GM18502 (cell line): Measurements from ENCODE around the gene ZBTB25.
"Not testable (repeated sequence)": the region's sequence is repeated elsewhere in the genome, so short reads cannot be mapped to it uniquely, and the experiment has no call there.

Experiments
- ATAC-seq: cut with Tn5 transposase; IDR thresholded peaks from one replicate; pipeline ENCODE4 v1.9.1; 2021; ENCODE audit warnings: mild to moderate bottlenecking; ENCODE audit not compliant: unreplicated experiment, poor library complexity

The ZBTB25 gene

DNA sequence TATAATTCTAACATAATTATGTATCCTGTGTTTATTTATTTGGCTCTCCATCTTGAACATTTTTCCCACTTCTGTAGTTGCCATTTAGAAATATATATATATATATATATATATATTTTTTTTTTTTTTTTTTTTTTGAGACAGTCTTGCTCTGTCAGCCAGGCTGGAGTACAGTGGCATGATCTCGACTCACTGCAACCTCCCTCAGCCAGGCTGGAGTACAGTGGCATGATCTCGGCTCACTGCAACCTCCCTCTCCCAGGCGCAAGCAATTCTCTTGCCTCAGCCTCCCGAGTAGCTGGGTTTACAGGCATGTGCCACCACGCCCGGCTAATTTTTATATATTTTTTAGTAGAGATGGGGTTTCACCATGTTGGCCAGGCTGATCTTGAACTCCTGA lies 14.0 kb upstream of the ZBTB25 start:
- ATAC-seq = not testable (repeated sequence)

DNA sequence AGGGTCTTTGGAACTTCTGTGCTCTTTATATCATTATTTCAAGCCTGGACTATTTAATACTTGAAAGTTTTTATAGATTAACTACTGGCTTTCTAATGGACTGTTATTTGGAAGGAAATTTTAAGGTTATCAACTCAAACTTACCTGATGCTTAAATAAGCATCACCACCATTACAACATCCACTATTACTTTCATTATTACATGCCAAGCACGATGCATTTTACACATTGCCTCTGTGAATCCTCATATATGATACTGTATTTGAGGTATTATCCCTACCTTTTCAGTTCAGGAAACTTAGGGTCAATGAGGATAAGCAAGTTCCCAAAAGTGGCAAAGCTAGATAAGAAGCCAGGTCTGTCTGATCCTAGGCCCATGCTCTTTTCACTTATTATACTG lies 13.3 kb upstream of the ZBTB25 start:
- no peak for ATAC-seq

- ATAC-seq = no peak
Observed at GRCh38 chr14:64515053-64515452, 11.4 kb upstream of the ZBTB25 start.

DNA sequence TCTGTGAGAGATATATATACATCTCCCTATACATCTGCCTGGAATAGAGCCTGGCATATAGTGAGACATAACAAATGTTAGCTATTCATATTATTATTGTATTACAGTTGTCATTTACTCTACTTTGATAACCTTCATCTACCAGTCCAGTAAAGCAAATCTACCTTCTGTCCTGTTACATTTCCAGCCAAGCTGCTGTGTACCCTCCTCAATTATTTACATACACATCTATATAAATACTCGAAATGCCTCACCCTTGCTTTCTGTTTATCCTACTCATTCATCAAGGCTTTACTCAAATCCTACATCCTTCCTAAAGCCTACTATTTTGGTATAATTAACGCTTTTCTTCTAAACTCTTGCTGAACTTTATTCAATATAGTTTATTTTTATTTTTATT lies 9.6 kb upstream of the ZBTB25 start:
- ATAC-seq = no peak

GRCh38 chr14:64510825-64511671 lies 7.4 kb upstream of the ZBTB25 start:
- ATAC-seq = no peak

DNA sequence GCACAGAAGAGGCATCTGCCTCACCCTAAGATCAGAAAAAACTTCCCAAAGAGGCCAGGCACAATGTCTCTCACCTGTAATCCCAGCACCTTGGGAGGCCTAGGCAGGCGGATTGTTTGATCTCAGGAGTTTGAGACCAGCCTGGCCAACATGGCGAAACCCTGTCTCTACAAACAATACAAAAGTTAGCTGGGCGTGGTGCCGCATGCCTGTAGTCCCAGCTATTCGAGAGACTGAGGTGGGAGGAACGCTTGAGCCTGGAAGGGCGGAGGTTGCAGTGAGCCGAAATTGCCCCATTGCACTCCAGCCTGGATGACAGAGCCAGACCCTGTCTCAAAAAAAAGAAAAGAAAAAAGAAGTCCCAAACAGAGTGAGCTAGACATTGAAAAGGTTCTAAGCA lies 5.4 kb upstream of the ZBTB25 start:
- no peak for ATAC-seq

DNA sequence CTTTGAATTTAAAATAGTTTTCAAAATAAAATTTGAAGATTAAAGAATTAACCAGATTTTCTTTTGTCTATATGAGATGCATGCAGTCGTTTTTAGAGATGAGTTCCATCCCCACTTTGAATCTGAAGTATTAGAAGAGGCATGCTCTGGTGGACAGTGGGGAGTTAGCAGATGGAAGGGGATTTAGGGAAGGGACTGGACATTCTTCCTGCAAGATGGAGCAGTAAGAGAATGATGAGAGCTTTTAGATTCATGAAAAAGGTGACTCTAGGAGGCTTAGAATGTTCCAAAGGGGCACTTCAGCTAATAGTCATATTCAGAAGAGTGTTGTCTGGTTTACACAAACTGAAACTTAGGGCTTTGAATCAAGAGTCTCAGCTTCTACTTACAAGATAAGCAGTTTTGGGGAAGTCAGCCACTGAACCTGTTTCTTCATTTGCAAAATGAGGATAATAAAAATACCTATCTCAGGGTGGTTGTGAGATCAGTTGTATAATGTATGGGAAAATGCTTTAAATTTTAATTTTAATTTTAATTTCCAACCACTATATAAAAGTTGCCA lies 4.7 kb upstream of the ZBTB25 start:
- no peak for ATAC-seq

GRCh38 chr14:64507376-64508156 lies 3.9 kb upstream of the ZBTB25 start:
- no peak for ATAC-seq

DNA sequence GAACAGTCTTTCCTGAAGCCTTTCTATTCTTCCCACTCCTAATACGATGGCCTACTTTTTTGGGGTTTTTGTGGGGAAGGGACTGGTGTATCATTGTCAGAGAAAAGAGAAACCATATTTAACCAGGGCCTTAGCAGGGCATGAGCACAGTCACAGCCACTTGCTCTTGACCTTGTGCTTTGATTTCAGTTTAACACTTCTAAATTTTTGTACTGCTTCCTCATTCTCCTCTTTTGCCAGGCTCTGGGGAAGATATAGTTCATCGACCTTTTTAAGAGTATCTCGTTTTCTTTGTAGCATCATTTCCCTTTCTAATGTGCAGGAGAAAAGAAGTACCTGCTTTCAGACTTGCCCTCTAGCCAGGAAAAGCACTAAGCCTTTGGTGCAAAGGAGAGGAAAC lies 3.1 kb upstream of the ZBTB25 start:
- ATAC-seq = no peak

GRCh38 chr14:64504897-64505794 lies 1.5 kb upstream of the ZBTB25 start:
- ATAC-seq = peak; percentile 31

GRCh38 chr14:64504310-64504896 lies 765 bp upstream of the ZBTB25 start, which contains the start of gene ZBTB1:
TSS of gene ZBTB1 (plus strand) at chr14:64504770. CDS start at chr14:64521505, 16,735 bp downstream.
- ATAC-seq = peak; percentile 17

DNA sequence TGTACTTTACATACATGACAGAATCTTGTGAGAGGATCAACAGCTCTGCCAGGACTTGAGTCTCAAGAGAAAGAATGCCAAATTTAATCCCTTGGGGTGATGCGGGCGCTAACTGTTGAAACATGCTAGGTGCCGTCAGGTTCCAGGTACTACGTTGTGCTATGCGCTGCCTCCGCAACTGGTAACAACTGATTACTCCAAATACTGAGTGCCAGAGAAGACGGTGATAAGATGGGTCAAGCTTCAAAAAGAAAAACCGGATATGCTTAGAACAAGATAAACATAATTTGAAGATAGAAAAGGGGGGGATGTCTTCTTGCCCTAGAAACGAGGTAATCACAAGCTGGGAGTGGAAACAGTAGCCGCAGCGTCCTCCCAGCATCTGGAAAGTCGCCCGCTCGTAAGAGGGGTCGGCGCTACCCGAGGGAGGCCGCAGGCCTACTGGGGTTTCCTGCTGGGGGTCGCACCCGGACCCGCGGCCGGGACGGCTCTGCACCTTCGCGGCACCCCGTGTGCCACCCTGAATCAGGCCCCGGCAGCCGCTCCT lies 678 bp downstream of the ZBTB25 start:
- ATAC-seq = no peak

DNA sequence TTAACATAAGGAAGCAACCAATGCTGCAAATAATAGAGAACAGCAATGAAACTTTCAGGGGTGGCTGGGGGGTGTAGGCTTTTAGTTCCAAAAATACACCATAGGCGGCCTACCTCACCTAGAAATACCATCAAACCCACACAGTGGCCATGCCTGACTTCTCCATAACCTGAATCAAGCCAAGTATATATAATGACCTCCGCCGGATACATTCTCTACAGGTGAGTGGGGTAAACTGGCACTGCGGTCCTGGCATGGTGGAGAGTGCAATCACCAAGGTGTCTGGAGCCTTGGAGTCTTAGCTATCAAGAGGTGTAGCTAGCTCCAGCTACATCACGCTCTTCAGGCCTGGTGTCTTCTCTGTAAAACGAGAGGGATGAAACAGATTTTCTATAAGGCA lies 1.2 kb downstream of the ZBTB25 start:
- ATAC-seq = no peak

- ATAC-seq = no peak
Observed at GRCh38 chr14:64501411-64502171, 2.0 kb downstream of the ZBTB25 start.

- no peak for ATAC-seq
Observed at GRCh38 chr14:64500088-64500487, 3.5 kb downstream of the ZBTB25 start.

DNA sequence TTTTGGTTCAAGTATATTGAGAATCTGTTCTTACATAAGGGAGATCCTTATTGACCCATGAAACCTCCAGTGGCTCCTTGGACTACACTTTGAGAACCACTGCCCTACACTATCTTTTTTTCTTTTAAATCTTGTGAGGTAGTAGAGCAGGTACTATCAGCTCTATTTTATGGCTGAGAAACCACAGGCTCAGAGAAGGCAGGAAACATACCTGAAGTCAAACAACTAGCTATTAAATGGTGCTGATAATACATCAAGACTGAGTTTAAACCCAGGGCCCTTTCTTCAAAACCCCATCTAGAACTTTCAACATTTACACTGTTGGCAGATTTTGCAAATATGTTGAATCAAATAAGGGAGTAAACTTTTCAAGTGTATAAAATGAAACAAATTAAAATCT lies 6.9 kb downstream of the ZBTB25 start:
- no peak for ATAC-seq

GRCh38 chr14:64495252-64495651 lies 8.4 kb downstream of the ZBTB25 start:
- ATAC-seq = no peak

DNA sequence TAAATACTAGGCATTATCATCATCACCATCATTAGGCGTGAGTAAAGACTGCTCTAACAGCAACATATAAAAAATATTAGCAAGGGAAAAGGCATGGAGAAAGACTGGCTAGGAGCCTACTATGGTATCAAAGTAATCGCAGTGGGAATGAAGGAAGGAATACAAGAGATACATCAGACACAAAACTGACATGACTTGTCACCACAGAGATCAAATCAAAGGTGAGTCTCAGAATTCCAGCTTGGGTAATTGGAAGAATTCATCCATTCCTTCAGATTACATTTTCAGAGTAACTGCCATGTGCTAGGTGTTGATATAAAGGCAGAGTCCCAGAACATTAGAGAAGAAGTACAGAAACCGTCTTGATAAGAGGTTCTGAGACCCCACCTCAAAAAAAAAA lies 10.2 kb downstream of the ZBTB25 start:
- ATAC-seq = no peak

GRCh38 chr14:64491637-64492036 lies 12.0 kb downstream of the ZBTB25 start:
- no peak for ATAC-seq
